Parathyroid adenoma (tissue), 2 donors: ENCODE data around the gene MROH7.

Experiments used
- H2AFZ ChIP-seq: fragments of 300-600 bp; sonication (generic); one replicate; pipeline ENCODE4 v1.7.0; 2017; ENCODE audit warnings: antibody characterized with exemption, mild to moderate bottlenecking
- H3K27ac ChIP-seq: fragments of 300-600 bp; sonication (generic); one replicate; pipeline ENCODE4 v1.7.0; 2017
- H3K27me3 ChIP-seq: fragments of 300-600 bp; sonication (generic); one replicate; pipeline ENCODE4 v1.7.0; 2017; ENCODE audit warnings: low read length; ENCODE audit not compliant: control insufficient read depth, insufficient read depth
- H3K36me3 ChIP-seq: fragments of 300-600 bp; sonication (generic); one replicate; pipeline ENCODE4 v1.7.0; 2017; ENCODE audit warnings: low read length; ENCODE audit not compliant: control insufficient read depth, insufficient read depth
- H3K4me1 ChIP-seq: fragments of 300-600 bp; sonication (generic); one replicate; pipeline ENCODE4 v1.7.0; 2017; ENCODE audit warnings: control low read depth
- H3K4me2 ChIP-seq: fragments of 300-600 bp; sonication (generic); one replicate; pipeline ENCODE4 v1.7.0; 2017; ENCODE audit warnings: low read length
- H3K4me3 ChIP-seq: fragments of 300-600 bp; sonication (generic); one replicate; pipeline ENCODE4 v1.7.0; 2017; ENCODE audit warnings: low read depth, low read length
- H3K79me2 ChIP-seq: fragments of 300-600 bp; sonication (generic); one replicate; pipeline ENCODE4 v1.7.0; 2017; ENCODE audit warnings: control low read depth
- H3K9ac ChIP-seq: fragments of 300-600 bp; sonication (generic); one replicate; pipeline ENCODE4 v1.7.0; 2017; ENCODE audit warnings: mild to moderate bottlenecking
- H3K9me3 ChIP-seq: fragments of 300-600 bp; sonication (generic); one replicate; pipeline ENCODE4 v1.7.0; 2017; ENCODE audit warnings: low read length; ENCODE audit not compliant: control insufficient read depth
- TF ChIP-seq, protein P1 (sequence below): fragments of 300-600 bp; sonication (generic); IDR thresholded peaks from one replicate; pipeline ENCODE4 v1.7.0; 2017; ENCODE audit warnings: antibody characterized with exemption, mild to moderate bottlenecking
- donor health status: primary hyperparathyroidism.

MROH7 gene

DNA sequence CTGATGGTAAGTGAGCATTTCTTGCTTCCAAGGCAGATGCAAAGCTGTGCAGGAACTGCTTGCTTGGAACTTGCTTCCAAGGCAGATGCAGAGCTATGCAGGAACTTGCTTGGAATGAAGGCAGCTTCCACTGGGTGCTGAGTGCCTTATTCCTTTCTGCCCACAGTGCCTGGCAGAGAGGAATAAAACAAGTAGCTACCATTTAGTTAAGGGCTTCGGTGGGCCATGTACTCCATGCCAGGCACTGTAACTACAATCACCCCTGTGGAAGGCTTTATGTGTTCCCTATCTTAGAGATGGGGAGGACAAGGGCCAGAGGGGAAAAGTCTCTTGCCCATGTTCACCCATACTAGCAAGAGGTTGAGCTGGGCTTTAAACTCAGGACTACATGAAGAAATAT lies 8.3 kb downstream of the MROH7 start:
- H3K4me1 ChIP-seq: no peaks in the 10 kb centered on the region
- no peak overlapping the region for H3K27ac ChIP-seq

DNA sequence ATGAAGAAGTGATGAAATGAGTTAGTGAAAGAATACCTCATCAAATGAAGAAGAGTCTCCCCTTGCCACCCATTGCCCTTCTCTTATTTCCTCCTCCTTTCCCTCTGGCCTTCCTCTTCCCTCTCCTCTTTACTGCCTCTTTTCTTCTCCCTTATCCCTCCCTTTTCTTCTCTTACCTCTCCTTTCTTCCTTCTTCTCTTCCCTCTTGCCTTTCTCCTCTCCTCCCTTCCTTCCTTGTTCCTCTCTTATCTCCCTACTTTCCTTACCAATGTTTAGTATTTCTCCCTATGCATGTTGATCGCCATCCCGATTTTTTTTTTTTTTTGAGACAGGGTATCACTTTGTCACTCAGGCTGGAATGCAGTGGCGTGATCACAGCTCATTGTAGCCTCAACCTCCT lies 8.8 kb downstream of the MROH7 start:
- Histone ChIP-seq H3K4me2 (no peak overlapping the region), H3K9ac (no peak overlapping the region), H3K4me3 (no peak overlapping the region), H3K27ac (no peak overlapping the region), H2AFZ (no peak overlapping the region), H3K9me3 (no peaks in the 10 kb centered on the region), H3K4me1 (no peaks in the 10 kb centered on the region), H3K27me3 (no peaks in the 10 kb centered on the region), H3K36me3 (no peaks in the 10 kb centered on the region), H3K79me2 (no peaks in the 10 kb centered on the region)
- TF ChIP-seq, protein P1, sequence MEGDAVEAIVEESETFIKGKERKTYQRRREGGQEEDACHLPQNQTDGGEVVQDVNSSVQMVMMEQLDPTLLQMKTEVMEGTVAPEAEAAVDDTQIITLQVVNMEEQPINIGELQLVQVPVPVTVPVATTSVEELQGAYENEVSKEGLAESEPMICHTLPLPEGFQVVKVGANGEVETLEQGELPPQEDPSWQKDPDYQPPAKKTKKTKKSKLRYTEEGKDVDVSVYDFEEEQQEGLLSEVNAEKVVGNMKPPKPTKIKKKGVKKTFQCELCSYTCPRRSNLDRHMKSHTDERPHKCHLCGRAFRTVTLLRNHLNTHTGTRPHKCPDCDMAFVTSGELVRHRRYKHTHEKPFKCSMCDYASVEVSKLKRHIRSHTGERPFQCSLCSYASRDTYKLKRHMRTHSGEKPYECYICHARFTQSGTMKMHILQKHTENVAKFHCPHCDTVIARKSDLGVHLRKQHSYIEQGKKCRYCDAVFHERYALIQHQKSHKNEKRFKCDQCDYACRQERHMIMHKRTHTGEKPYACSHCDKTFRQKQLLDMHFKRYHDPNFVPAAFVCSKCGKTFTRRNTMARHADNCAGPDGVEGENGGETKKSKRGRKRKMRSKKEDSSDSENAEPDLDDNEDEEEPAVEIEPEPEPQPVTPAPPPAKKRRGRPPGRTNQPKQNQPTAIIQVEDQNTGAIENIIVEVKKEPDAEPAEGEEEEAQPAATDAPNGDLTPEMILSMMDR: no peak

More for the DNA sequence above, 8.3 kb downstream of the MROH7 start:
- H3K36me3 ChIP-seq: no peaks in the 10 kb centered on the region
- no peaks in the 10 kb centered on the region for H3K27me3 ChIP-seq
- H3K9me3 ChIP-seq: no peaks in the 10 kb centered on the region
- H3K4me3 ChIP-seq: no peak overlapping the region
- no peak overlapping the region for H3K4me2 ChIP-seq
- TF ChIP-seq, protein P1: no peak
- H3K79me2 ChIP-seq: no peaks in the 10 kb centered on the region
- H2AFZ ChIP-seq: no peak overlapping the region
- H3K9ac ChIP-seq: no peak overlapping the region

DNA sequence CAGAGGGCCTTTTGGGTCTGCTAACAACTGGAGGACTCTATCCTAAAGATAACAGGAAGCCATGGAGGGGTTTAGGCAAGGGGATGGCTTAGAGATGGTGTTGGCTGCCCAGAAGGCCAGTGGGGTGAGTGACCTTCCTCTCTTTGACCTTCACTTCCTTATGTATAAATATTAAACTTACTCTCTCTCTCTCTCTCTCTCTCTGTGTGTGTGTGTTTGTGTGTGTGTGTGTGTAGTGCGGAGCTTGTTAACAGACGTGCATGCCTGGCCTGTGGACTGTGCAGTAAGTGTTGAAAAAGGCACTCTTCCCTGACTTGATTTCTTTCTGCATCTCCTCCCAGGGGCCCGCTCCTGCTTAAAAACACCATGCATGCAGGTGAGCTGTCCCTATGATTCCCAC lies 10.0 kb downstream of the MROH7 start:
- Histone ChIP-seq H3K4me3 (no peak overlapping the region), H3K9ac (no peak overlapping the region), H3K4me1 (no peaks in the 10 kb centered on the region), H3K27ac (no peak overlapping the region), H2AFZ (no peak overlapping the region), H3K79me2 (no peaks in the 10 kb centered on the region), H3K9me3 (no peaks in the 10 kb centered on the region), H3K4me2 (no peak overlapping the region), H3K36me3 (no peaks in the 10 kb centered on the region), H3K27me3 (no peaks in the 10 kb centered on the region)
- TF ChIP-seq, protein P1: no peak

DNA sequence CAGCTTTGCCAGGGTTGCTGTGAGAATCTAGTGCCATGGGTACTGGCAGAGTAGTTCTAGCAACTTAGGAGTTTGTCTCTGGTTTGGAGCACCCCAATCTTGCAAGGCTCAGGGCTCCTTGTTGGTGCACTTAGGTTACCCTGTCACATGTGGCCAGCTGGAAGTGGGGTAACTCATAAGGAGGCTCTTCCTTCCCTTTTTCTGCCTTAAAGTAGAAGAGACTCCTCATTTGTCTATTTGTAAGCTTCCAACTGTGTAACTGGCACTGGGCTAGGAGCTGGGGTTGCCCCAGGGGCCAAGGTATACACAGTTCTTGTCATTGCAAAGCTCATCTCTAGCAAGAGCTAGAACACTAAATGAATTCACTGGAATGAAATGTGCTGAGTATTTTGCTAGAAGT lies 10.6 kb downstream of the MROH7 start:
- TF ChIP-seq, protein P1: no peak
- no peak overlapping the region for H2AFZ ChIP-seq
- H3K9ac ChIP-seq: no peak overlapping the region
- no peak overlapping the region for H3K27ac ChIP-seq
- H3K36me3 ChIP-seq: no peaks in the 10 kb centered on the region
- no peaks in the 10 kb centered on the region for H3K9me3 ChIP-seq
- no peaks in the 10 kb centered on the region for H3K27me3 ChIP-seq
- no peaks in the 10 kb centered on the region for H3K79me2 ChIP-seq
- no peak overlapping the region for H3K4me3 ChIP-seq
- H3K4me2 ChIP-seq: no peak overlapping the region
- no peaks in the 10 kb centered on the region for H3K4me1 ChIP-seq

DNA sequence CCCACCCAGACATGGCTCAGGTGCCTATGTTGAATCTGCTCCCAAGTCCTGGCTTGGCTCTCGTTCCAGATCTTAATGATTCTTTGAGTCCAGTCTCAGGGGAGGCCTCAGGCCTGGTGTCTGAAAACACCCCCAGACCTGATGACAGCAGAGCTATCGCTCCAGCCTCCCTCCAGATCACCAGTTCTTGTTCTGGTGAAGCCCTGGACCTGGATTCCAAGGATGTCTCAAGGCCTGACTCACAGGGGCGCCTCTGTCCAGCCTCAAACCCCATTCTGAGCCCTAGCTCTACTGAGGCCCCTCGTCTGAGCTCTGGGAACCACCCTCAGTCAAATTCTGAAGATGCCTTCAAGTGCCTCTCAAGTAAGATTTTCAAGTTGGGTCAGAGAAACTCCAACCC lies 11.4 kb downstream of the MROH7 start:
- H3K79me2 ChIP-seq: no peaks in the 10 kb centered on the region
- H3K4me3 ChIP-seq: no peak overlapping the region
- TF ChIP-seq, protein P1: no peak

More for the DNA sequence above, 11.4 kb downstream of the MROH7 start:
- Histone ChIP-seq H3K27ac (no peak overlapping the region), H3K9me3 (no peaks in the 10 kb centered on the region), H3K36me3 (no peaks in the 10 kb centered on the region), H3K27me3 (no peaks in the 10 kb centered on the region), H2AFZ (no peak overlapping the region), H3K4me1 (no peaks in the 10 kb centered on the region), H3K4me2 (no peak overlapping the region), H3K9ac (no peak overlapping the region)
